HG03175 (cell line): ENCODE measurements around the gene CLCNKA.
"Not testable (repeated sequence)": the region's sequence is repeated elsewhere in the genome, so short reads cannot be mapped to it uniquely, and the experiment has no call there.

Experiments
- ATAC-seq: cut with Tn5 transposase; IDR thresholded peaks from one replicate; pipeline ENCODE4 v1.9.1; 2021; ENCODE audit warnings: mild to moderate bottlenecking, moderate library complexity; ENCODE audit not compliant: unreplicated experiment

The CLCNKA gene

DNA sequence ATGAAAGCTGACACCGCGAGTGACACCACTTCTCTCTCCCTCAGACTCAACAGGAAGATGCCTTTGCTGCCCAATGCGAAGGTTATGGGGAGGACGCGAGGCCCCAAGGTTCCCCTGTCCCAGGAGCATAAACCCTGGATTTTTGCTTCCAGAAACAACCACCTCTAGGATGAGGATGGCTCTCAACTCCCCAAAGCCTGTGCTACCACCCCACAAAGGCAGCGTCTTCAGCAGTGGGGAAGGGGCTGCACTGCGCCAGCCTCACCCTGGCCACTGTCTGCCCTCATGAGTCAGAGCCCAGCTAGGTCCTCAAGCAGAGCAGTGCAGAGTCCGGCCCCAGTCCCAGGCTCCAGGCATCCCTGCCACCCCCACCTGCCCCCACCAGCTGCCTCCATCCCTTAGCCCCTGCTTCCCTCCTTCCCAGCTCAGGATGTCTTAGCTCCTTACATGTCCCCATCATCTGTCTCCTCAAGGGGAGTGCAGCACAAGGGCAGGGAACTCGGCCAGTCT lies 24.7 kb upstream of the CLCNKA start:
- ATAC-seq, result no peak

GRCh38 chr1:15997637-15998280 lies 24.1 kb upstream of the CLCNKA start:
- ATAC-seq, result no peak

DNA sequence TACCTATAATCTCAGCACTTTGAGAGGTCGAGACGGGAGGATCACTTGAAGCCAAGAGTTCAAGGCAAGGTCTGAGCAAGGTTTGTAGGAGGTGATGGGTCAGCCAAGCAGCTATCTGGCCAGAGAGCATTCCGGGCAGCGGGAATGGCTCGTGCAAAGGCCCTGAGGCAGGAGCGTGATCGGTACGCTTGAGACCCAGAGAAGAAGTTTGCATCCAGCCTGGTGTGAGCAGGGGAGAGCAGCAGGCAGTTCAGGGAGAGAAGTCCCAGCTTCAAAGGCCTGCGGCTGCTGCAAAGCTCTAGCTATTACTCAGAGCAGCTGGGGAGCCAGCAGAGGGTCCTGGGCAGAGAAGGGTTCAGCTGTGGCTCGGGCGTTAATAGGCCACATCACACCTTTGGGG lies 22.9 kb upstream of the CLCNKA start:
- no peak for ATAC-seq

DNA sequence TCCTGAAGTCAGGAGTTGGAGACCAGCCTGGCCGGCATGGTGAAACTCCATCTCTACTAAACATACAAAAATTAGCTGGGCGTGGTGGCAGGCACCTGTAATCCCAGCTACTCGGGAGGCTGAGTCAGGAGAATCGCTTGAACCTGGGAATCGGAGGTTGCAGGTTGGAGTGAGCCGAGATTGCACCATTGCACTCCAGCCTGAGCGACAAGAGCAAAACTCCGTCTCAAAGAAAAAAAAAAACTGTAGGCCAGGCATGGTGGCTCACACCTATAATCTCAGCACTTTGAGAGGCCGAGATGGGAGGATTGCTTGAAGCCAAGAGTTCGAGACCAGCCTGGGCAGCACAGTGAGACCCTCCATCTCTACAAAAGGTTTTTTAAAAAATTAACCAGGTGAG lies 20.6 kb upstream of the CLCNKA start:
- ATAC-seq, result not testable (repeated sequence)

DNA sequence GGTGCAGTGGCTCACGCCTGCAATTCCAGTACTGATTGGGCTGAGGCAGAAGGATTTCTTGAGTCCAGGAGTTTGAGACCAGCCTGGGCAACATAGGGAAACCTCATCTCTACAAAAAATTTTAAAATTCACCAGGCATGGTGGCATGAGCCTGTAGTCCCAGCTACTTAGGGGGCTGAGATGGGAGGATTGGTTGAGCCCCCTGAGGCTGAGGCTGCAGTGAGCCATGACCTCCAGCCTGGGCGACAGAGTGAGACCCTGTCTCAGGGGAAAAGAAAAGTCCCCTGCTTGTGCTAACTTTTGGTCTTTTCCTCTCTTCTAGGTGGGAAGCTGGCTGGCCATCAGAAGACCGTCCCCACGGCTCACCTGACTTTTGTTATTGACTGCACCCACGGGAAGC lies 16.2 kb upstream of the CLCNKA start:
- no peak for ATAC-seq

GRCh38 chr1:16006010-16006409 lies 15.8 kb upstream of the CLCNKA start:
- no peak for ATAC-seq

DNA sequence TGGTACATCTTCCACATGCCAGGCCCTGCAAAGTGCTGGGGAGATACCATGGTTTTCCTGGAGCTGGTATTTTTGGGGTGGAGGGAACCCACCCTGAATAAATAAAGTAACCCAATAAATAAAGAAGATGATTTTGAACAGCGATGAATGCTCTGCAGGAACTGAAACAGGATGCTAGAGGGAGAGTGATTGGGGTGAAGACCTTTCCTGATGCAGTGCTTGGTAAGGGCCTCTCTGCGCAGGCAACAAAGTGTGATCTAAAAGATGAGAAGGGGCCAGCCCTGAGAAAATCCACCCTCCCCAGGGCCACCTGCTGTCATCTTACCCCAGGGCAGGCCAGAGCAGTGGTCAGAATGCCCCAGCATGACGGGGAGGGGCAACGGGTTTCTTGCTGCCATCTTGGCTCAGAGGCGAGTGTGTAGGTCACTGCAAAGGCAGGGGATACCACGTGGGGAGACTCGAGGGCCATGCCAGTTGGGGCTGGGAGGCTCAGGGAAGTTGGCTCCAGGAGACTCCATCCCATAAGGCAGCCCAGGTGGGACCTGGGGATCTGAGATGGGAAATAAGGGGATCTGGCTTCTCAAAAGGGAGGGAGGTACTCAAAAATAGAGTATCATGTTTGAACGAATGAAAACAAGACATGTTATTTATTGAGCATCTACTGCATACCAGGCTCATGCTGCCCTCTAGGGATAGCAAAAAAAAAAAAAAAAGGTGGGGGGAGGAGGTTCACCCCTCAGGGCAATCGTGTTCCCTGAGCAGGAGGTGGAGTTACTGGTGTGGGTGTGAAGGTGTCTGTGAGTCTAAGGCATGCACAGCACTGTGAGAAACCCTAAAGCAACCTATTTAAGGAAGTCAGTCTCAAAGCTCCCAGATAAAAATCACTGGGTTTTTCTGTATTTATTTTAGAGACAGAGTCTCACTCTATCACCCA lies 15.0 kb upstream of the CLCNKA start:
- ATAC-seq, result no peak

DNA sequence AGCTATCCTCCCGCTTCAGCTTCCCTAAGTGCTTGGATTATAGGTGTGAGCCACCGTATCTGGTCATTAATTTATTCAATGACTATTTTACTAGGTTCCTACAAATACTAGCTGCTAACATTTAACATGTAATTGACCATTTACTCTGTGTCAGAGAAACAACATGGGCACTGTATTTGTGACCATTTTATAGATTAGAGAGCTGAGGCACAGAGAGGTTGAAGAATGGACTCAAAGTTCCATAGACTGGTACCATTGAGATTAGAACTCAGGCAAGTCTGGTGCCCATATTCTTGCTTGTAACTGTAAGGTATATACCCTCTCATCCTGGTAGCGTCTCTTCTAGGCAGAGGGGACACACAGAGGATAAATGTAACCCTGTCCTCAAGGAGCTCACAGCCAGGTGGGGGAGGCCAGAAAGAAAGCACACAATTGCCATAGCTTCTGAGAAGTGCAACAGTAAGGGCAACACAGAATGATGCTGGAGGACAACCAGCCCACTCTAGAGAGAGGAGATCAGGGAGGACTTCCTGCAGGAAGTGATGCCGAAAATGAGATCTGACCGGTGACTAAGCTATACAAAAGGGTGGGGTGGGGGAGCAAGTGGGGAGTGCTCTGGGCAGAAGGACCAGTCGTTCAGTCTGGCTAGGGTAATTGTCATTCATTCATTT lies 14.0 kb upstream of the CLCNKA start:
- ATAC-seq, result no peak

DNA sequence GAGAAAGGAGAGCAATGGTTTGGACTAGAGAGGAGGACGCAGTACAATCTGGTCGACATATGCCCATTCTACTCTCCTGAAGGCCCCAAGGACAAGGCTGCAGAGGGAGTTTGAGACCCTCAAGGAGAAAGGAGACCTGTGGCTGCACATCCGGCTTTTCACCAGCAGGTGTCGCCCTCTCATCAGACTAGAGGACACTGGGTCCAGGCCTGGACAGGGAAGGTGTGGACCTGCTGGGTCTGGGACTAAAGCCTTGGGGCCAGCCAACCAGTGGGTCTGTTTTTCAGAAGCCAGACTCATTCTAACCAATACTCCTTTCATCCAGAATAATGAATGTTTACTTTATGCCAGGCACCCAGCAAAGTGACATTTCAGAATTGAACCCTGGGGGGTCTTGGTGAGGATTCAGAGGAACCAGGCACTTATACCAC lies 12.8 kb upstream of the CLCNKA start:
- no peak for ATAC-seq

DNA sequence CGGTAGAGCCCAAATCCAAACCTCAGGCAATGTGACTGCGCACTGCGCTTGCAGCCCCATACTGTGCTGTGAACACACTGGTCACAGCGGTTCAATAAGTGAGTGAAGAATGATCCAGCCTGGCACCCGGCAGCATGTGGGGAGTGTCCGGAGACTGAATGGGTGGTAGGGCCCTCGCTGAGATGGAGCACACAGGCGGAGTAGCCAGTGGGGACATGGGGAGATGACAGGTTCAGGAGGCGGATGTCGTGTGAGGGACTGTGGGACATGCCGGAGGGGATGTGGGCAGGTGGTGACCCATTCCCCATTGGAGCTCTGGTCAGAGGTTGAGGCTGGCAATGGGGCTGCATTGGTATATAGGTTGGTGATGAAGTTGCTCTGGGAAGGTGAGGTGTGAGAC lies 12.2 kb upstream of the CLCNKA start:
- no peak for ATAC-seq

DNA sequence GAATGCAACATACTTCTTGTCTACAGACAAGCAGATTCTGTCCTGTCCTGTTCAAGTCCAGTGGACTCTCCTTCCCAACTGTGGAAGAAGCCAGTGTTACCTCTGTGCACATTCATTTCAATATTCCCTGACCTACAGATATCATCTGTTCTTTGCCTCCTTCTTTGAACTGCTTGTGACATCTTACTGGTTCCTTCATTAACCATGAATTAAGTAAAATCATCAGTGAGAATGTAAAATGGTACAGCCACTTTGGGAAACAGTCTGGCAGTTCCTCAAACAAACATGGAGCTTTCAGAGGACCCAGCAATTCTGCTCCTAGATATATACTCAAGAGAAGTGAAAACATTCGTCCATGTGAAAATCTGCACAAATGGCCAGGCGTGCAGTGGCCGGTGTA lies 11.0 kb upstream of the CLCNKA start:
- ATAC-seq, result no peak

DNA sequence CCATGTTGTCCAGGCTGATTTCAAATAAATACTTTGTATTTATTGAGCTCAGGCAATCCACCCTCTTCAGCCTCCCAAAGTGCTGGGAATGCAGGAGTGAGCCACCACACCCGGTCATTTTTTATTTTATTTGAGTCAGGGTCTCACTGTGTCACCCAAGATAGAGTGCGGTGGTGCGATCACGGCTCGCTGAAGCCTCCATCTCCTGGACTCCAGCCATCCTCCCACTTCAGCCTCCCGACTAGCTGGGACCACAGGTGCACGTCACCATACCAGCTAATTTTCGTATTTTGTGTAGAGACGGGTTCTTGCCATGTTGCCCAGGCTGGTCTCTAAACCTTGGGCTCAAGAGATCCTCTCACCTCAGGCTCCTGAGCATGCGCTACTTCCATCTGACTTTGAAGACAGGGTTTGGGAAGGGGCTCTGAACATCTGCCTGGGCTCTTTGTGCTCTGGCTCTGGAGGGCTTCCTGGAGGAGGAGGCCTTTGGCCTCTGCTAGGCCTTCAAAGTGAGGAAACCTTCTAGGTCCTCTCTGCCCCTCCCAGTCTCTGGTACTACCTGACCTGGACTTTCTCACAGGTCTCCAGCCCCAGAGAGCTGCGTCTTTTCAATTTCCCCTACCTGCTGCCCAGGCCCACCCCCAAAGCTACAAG lies 9.8 kb upstream of the CLCNKA start:
- no peak for ATAC-seq

GRCh38 chr1:16012590-16013219 lies 9.1 kb upstream of the CLCNKA start:
- ATAC-seq, result no peak

DNA sequence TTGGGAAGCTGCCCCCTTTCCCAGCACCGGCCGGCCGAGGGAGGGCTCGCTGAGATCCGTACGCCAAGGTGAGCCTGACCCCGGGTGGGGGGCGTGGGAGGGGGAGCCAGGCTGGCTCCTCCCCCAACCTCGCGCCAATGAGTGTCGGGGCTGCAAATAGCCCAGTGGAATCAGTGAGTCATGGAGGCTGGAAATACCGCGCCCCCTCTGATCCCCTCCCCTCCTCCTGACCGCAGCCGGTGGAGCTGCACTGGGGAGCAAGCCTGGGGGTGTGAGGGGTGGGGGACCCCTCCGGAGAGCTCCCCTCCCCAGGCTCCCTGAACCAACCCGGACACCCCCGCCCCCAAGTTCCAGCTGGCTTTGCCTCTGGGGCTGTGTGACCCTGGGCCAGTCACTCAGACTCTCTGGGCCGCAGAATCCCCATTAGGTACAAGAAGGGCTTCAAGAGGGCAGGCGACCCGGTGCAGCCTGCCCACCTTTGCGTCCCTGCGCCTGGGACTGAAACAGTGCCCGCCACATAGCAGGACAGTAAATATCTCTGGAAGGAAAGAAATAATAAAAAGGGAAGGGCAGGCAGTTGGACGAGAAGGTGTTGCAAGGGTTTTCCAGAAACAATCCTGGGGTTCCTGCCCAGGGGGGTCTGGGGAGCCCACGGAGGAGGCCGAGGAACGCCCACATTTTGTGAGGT lies 8.5 kb upstream of the CLCNKA start:
- ATAC-seq, result no peak

GRCh38 chr1:16013908-16014258 lies 8.0 kb upstream of the CLCNKA start:
- no peak for ATAC-seq

DNA sequence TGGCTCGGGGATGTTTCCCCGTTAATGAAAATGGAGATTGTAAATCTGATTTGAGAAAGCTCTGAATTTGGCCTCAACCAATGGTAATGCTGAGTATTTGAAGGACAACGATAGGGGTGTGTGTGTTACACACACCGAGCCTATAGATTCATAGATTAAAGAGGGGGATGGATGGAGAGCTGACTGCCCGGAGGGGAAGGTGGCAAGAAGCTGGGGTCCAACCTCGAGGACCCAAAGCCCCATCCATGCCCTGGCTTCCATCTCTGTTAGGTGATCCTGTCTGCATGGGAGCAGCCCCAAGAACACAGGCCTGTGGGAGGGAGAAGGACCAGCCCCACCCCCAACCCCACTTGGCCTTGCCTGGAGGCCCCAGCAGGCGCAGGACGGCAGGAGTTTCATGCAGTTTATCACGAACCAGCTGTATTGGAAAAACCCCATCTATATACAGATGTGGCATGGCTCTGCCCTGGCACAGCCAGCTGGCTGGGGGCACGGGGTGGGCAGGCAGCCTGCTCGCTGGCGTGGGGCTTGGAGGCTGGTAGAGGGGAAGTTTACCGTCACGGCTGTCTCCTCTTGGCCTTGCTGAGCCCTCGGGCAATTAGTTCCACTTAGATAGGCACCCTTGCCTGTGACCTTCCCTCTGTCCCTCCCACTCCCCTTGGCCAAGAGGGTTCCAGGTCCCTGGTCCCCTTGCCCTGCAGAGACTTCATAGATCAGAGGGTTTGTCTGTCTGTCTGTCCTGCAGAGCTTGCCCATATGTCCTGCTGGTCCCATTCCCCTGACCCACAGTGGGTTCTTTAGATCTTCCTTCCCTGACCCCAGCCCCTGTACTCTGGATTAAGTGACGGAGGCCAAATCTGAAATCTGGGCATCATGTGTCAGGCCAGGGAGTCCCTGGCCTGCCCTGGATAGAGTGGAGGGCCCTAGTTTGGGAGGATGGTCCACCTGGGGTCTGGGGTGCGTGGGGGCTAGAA lies 7.0 kb upstream of the CLCNKA start:
- ATAC-seq, result no peak

DNA sequence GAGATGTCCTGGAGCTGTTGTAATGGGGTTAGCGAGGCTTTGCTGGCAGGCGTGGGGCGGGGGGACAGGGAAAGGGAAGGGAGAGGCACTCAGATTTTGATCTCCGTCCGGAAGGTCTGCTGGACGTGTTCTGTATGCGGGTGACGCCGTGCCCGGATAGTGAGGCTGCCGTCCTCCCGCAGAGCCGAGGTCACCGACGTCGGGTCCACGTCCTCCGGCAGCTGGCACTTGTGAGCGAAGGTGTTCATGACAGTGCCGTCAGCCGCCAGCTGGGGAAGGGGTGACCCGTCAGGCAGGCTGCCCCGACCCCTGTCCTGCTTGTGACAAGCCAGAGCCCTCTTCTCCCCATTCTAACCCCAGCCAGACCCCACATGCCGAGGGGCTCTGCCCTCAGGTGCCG lies 6.3 kb upstream of the CLCNKA start:
- no peak for ATAC-seq

DNA sequence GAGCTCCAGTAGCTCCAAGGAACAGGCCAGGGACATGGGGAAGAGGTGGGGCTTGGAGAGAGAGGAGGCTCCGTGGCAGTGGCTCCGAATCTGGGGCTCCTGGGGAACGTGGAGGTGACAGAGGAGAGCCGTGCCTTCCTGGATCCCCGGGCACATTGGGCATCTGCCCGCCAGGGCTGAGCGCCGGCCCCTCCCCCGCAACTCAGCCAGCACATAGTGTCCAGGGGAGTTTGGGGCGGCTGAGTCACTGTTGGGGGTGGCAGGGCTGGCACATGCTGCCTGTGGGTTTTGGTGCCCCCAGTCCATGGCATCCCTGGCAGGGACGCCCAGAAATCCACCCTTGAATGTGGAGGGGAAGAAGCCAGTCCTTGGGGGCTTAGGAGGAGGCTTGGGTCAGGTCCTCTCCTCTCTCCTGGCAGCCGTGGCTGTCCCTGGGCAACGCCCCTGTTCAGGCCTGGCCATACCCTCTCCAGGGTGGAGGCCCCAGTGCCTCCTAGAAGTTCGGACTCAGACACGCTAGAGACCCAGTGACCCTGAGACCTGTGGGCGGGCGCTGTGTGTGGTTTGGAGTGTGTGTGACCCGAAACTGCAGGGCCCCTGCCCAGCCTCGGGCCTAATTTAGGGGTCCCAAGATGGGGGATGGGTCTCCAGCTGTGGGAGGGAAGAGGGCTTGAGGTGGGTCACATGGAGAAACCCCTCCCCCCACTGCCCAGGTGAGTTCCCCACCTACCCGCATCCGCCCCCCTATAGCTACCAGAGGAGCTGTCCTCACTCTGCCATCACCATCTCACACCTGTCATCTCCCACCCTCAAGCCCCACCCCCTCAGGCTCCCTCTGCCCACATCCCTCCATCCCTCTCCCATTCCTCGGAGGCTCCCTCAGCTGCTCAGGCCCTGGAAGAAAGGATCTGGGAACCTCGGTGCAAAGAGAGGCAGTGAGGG lies 5.6 kb upstream of the CLCNKA start:
- ATAC-seq, result no peak
